ENCODE measurements around the gene STRADA. TPM values are rescaled to one million over a fixed set of nuclear protein-coding genes. Genes with fewer than 3 reads are reported as not detected.
A peak's percentile ranks its signal among the peaks of the same experiment; 100 is the strongest.

The STRADA gene
- 5.2 and 6.6 TPM in 2 replicates for total RNA-seq (2014; rRNA removed; shearing (Covaris generic))

- peak; percentile 98 for DNase-seq (ENCODE audit: low spot score)
Measured at GRCh38 chr17:63741408-63742173, at the start of gene STRADA. Gene STRADA, minus strand, starts transcription at chr17:63741799. Its CDS starts 13,430 bp downstream, at chr17:63728369.

GRCh38 chr17:63790057-63790456, 48.5 kb upstream of the STRADA start:
- no peak for DNase-seq (ENCODE audit: low spot score)

DNA sequence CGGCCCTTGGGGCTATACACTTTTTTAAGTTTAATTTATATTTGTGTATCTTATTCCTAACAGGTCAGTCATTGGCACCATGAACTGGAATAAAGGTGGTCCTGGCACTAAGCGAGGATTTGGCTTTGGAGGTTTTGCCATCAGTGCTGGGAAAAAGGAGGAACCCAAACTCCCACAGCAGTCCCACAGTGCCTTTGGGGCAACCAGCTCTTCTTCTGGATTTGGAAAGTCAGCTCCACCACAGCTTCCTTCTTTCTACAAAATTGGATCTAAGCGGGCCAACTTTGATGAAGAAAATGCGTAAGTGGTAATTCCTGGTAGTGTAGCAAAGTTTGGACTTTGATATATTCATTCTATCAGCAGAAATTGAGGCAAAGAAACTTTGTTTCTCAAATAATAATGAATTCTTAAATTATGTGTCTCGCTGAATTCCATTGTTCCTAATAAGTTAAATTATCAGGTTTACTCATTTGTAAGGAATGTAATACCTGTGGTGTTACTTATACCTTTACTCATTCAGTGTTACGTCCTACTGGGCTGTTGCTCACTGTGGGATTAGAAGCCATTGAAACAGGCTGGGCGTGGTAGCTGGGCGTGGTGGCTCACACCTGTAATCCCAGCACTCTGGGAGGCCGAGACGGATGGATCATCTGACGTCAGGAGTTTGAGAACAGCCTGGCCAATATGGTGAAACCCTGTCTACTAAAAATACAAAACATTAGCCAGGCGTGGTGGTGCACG, 45.5 kb upstream of the STRADA start:
- no peak for DNase-seq (ENCODE audit: low spot score)

DNA sequence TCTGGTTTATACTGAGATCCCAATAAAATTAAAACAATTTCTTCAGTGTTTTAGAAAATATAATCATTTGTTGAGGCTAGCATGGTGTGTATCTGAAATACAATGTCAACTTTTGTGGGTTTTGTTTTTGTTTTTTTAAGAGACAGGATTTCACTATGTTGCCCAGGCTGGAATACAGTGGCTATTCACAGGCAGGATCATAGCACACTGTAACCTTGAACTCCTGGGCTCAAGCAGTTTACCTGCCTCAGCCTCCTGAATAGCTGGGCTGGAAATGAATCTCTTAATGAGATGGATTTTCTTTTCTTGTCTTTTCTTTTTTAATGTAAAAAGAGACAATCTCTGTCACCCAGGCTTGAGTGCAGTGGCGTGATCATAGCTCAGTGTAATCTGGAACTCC, 44.5 kb upstream of the STRADA start:
- no peak for DNase-seq (ENCODE audit: low spot score)

DNA sequence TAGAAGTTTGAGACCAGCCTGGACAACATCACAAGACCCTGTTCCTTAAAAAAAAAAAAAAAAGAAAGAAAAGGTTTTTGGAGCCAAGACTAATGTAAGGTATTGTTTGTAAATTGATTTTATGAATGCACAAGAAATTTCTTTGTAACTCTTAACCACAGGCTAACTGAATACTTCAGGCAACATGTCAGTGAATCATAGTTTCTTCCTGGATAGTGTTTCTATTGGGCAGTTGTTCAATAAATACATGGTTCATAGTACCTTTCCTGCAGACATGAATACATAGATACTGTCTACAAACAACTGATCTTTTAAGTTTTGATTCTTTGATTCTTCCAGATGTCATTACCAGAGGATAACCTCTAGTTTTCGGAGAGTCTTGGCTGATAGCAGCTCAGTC, 44.0 kb upstream of the STRADA start:
- no peak for DNase-seq (ENCODE audit: low spot score)

DNA sequence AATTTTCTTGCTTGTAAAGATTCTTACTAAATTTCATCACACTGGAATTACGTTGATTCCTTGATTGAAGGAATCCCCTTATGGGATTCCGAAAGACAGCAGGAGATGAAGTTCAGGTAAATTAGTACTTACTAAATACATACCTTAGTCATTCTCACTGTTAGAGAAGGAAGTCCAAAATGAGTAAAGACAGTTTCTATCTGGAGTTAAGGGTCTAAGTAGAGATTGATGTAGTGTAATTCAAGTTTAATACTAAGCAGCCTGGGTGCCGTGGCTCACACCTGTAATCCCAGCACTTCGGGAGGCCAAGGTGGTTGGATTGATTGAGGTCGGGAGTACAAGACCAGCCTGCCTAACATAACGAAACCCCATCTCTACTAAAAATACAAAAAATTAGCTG, 41.9 kb upstream of the STRADA start:
- DNase-seq (ENCODE audit: low spot score), result no peak

DNA sequence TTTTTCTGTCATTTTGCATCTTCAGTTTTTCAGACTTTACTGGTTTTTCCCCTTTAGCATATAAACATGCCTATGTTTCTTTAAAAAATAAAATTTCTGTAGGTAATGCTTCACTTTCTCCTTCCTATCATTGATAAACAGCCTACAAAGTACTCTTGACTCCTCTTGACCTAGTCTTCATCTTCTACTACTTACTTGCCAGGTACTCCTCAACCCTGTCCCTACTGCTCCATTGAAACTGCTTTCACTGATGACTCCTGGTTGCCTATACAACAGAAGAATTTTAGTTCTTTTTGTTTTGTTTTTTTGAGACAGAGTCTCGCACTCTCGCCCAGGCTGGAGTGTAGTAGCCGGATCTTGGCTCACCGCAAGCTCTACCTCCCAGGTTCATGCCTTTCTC, 39.3 kb upstream of the STRADA start:
- no peak for DNase-seq (ENCODE audit: low spot score)

- peak; percentile 48 for DNase-seq (ENCODE audit: low spot score)
Measured at GRCh38 chr17:63780507-63780906, 38.9 kb upstream of the STRADA start.

DNA sequence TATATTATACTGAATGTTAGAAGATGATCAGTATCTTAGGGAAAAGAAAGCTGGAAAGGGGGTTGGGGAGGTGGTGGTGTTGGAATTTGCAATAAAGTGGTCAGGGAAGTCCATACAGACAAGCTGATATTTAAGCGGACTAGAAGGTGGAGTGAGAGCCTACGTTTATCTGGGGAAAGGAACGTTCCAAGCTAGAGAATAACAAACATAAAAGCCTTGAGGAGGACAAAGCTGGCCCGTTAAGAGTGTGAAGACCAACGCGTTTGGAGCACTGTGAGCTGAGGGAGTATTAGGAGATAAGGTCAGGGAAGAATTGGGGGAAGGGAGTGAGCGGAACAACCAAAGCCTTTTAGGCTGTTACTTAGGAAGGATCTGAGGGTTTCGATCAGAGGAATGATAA, 33.8 kb upstream of the STRADA start:
- DNase-seq (ENCODE audit: low spot score), result peak; percentile 25

DNA sequence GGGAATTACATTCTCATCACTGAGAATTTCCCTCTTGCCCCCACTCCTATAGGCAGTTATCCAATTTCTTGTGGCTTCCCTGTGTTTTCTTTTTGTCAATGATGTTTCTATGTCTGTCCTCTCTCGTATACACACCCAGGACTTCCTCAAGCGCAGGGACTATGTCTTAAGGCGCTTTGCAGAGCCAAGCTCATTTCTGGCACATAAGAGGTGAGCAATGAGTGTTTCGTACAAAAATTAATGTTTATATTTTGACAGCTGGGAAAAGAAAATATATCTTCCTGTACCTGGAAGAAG, 33.3 kb upstream of the STRADA start:
- peak; percentile 36 for DNase-seq (ENCODE audit: low spot score)

DNA sequence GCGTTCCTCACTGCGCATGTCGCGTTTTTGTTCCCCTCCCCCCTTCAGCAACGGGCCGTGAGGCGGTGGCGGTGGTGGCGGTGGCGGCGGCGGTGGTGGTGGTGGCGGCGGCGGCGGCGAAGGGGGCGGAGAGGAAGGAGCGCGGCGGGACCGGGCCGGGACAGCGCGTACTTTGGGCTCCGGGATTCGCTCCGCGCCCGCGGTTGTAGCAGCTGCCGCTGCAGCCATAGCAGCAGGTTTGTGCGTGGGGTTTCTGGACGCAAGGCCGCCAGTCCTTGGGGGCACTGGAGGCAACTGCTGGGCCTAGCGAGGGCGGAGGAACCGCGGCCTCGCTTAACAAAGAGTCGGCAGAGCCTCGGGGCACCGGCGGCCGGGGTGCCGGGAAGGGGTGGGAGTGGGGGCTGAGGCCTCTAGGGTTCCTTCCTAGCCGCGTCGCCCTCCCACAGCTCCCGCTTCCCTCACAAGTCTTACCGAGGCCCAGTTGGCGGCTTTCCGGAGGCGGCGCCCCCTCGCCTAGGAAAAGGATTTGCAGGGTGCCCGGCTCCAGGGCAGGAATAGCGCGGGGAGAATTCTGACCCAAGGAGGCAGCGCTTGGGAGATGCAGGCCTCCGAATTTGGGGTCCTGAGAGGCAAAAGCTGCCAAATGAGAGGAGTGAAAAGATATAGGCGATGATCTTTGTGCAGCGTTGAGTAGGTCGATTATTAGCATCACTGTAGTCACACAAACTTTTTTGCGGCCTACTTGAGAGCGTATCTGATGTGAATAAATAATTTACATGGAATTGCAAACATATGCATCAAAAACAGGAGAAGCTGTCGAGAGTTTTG, 32.8 kb upstream of the STRADA start, which contains the start of gene DDX42:
DDX42 (plus strand) TSS at position 30 of the 828 bp plus-strand sequence. CDS start 12,880 bp downstream, outside the sequence.
- DNase-seq (ENCODE audit: low spot score), result peak; percentile 70

- DNase-seq (ENCODE audit: low spot score), result peak; percentile 99
Measured at GRCh38 chr17:63773272-63774140, 31.9 kb upstream of the STRADA start, which contains the start of gene CCDC47. Gene CCDC47, minus strand, starts transcription at chr17:63773597. Its CDS starts 7,422 bp downstream, at chr17:63766175.

GRCh38 chr17:63772801-63773271, 31.2 kb upstream of the STRADA start:
- peak; percentile 66 for DNase-seq (ENCODE audit: low spot score)

DNA sequence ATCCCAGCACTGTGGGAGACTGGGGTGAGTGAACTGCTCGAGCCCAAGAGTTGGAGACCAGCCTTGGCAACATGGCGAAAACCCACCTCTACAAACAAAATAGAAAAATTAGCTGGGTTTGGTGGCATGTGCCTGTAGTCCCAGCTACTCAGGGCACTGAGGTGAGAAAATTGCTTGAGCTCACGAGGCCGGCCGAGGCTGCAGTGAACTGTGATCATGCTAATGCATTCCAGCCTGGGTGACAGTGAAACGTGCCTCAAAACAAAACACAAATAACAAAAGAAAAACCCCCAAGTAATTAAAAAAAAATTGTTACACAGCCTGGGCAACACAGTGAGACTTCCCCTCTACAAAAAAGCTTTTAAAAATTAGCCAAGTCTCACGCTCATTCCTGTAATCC, 26.8 kb upstream of the STRADA start:
- no peak for DNase-seq (ENCODE audit: low spot score)

DNA sequence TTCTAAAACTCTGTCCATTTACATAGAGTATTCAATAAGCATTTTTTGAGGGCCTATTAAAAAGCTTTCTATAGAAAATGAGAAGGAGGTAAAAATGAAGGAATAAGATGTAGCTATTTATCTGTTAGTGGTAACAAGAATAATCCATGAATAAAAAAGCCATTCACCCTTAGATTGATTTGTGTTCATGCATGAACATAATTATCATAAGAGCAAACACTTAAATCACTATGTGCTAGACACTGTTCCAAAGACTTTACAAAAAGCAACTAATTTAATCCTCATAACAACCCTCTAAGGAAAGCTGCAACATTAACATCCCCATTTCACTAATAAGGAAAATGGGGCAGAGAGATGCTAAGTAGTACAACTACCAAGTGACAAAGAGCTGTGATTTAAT, 25.2 kb upstream of the STRADA start:
- no peak for DNase-seq (ENCODE audit: low spot score)

DNA sequence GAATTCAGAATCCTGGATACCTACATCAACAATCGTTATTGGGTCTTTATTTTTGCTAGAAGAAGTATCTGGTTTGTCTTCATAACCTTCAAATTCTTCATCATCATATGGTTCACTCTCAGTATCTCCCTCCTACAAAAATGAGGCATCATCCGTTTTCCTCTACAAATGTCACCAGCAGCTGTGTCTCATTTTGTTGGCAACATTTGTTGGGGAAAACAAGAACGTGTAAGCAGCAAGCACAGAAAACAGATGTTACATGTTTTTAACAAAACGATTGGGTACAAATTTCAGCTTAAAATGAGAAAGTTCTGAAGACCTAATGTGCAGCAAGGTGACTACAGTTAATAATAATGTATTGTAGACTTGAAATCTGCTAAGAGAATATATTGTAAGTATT, 23.1 kb upstream of the STRADA start:
- no peak for DNase-seq (ENCODE audit: low spot score)

GRCh38 chr17:63762161-63763078, 20.8 kb upstream of the STRADA start:
- DNase-seq (ENCODE audit: low spot score), result no peak

- no peak for DNase-seq (ENCODE audit: low spot score)
Measured at GRCh38 chr17:63760771-63761539, 19.4 kb upstream of the STRADA start.

GRCh38 chr17:63758428-63758827, 16.8 kb upstream of the STRADA start:
- no peak for DNase-seq (ENCODE audit: low spot score)

Measured in HT-29 (cell line).